NCI-H510A (cell line): ENCODE results near the gene C8G.

Source experiments
- DNase-seq: peaks from one replicate; lab custom pipeline; 2025; lab: John Stamatoyannopoulos, UW

The C8G gene

GRCh38 chr9:136953771-136954269 lies 8.8 kb downstream of the C8G start:
- no peak for DNase-seq

DNA sequence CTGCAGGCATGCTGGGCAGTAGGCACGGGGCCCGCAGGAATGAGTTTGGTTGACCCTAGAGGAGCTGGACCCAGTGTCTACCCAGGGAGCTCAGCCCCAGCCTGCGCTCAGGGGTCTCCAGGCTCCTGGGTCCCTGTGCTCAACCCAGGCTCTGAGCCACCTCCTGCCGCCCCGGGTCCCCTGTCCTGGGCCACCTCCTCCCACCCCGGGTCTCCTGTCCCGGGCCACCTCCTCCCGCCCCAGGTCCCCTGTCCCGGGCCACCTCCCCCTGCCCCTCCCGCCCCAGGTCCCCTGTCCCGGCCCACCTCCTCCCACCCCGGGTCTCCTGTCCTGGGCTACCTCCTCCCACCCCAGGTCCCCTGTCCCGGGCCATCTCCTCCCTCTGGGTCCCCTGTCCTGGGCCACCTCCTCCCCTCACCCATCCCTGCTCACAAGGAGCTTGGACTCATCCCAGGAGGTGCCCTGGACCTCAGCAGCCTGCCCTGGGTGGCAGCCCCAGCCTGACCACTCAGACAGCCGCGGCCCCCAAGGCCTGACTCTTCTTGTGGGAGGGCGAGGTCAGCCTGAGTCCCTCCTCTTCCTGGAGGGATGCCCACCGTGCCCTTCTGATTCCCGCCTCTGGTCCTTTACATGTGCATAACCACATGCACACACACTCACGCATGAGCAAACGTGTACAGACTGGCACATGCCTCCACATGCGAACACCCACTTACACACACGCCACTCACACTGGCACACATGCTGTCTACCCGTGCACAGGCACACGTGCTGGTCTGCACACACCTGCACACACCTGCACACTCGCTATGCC lies 9.4 kb downstream of the C8G start:
- DNase-seq, result no peak

DNA sequence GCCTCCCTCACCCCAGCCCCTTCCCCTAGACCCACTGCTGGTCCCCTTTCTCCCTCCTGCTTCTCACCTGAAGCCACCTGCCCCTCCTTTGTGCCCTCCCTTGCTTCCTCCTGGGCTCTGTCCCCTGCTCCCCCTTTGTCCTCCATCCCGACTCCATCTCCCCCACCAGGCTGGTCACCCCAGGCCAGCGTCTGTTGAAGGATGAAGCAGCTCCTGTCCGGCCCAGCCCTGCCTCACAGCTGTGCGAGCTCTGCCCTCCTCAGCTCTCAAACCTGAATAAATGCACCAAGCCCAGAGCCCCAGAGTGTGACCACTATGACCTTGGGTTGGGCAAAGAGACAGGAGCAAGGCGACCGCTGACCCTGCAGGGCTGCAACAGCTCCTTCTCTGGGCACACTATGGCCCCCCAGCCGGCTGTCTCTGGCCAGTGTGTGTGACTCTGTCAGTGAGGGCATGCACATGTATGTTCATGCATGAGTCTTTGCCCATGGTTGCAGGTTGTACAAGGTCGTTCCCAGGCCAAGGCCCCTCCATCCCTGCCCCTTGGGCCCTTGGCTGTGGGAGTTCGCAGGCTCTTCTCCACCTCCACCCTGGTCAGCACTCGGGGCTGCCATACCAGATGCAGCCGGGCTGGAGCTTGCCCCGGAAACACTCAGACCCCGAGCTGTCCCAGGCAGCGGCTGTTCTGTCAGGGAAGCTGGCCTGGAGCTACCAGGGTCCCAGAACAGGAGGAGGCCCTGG lies 10.3 kb downstream of the C8G start:
- DNase-seq, result no peak

DNA sequence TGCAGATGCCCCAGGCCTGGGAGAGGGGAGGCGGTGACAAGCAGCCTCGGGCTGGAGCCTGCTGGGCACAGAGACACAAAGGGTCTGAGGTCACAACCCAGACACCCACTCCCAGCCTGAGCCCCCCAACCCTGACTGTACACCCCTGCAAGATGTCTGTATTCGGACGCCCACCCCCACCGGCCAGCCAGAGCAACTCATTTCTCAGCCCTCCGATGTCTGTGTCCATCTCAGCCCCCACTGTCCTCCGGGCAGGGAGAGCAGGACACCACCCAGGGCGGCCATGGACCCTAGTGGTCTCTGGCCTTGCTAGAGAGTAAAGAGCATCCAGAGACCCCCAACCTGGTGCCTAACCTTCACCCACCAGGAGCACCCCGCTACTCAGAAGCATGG lies 10.9 kb downstream of the C8G start:
- no peak for DNase-seq

DNA sequence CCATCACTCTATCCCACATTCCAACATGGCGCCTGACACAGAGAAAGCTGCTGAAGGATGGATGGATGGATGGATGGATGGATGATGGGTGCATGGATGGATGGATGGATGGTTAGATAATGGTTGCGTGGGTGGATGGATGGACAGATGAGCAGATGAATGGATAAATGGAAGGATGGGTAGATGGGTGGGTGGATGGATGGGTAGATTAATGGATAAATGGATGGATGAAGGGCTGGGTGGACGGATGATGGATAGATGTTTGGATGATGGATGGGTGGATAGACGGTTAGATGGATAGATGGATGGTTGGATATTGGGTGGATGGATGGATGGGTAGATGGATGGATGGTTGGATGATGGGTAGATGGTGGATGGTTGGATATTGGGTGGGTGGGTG lies 11.6 kb downstream of the C8G start:
- no peak for DNase-seq

DNA sequence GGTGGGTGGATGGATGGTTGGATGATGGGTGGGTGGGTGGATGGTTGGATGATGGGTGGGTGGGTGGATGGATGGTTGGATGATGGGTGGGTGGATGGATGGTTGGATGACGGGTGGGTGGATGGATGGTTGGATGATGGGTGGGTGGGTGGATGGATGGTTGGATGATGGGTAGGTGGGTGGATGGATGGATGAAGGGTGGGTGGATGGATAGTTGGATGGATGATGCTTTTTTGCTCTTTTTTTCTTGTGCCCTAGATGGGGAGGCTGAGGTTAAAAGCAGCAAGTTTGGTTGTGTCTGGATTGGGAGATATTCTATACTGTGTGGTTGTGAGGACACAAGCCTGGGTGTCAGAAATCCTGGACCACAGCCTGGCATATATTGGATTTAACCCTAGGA lies 12.4 kb downstream of the C8G start:
- no peak for DNase-seq

DNA sequence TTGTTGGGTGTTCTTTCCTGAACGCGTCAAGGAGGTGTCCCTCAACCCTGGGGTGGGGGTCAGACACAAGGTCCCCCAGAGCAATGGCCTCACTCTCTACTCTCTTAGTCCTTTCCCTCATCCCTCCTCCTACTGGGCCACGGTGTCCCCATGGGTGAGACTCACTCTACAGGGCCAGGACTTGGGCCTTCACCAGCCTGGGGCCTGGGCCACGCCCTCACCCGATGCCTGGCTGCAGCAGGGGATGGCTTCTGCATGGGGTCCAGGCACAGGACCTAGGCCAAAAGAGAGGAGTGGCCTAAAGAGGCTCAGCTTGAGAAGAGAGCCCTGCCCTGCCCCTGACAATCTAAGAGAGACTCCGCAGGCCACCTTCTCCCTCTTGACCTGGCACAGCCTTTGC lies 12.9 kb downstream of the C8G start:
- no peak for DNase-seq

DNA sequence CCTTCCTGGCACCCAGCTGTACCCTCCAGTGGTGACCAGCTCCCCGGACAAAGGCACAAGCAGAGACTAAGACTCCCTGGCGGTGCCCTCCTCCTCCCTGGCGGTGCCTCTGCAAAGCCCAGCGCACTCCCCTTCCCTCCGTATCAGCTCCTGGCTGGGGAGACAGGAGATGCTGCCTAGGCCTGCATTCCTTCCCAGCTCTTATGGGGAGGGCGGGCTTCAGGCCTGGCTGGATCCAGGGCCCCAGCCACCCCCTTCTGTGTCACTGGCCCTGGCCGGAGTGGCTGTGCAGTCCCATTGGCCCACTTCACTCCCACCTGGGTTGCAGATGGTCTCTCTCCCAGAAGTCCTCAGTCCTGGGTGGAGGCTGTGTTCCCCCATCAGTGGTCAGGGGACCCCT lies 13.4 kb downstream of the C8G start:
- no peak for DNase-seq

DNA sequence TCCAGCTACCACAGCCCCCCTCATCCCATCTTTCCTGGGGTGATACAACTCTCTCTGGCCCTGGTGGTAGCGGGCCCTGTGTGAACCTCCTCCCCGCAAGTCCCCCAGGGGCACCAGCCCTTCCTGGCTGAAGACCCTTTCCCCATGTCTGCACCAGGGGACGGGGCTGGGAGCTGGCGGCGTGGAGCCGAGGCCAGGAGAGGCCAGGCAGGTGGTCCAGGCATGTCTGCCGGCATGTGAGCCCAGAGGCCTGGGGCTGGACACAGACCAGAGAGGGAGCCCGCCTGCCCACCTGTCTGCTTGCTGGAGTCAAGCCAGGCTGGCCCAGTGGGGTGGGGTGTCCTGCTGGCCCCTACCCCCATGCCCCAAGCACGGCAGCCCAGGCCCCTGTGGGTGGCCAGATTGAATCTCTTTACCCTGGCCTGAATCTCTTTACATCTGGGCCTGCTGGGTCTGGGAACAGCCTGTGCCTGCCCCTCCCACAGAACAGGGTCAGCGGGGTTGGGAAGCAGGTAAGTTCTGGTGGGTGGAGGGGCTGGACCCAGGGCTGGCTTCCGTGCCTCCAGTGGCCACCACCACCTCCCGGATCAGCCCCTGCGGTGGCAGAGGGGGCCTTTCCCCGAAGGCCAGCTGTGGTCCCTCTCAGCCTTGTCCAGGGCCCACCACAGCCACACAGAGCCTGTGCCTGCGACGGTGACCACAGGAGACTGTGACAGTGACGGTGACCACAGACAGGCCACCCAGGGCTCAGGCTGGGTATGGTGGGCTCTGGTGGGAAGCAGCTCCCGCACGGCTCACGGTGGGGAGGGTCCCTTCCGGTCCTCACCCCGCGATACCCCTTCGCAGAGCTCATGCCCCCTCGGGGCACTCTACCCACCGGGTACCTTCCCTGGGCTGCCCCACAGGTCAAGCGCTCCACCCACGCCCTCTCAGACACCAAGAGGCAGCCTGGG lies 14.1 kb downstream of the C8G start:
- DNase-seq, result no peak

- no peak for DNase-seq
These were observed 15.3 kb downstream of the C8G start for GRCh38 chr9:136960212-136960937.

DNA sequence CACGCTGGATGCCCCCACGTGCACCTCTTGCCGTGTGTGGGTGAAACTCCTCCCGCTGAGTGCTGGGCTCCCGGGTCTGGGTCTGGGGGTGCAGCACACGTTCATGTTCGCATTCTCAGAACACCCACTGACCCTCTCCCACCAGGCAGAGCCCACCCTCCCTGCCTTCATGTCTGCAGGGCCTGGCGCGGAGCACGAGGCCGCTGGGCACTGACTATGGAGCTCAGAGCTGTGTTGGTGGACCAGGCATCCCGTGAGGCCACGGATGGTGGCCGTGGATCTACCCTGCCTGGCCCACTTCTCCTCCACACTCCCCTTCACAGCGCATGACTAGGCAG lies 15.9 kb downstream of the C8G start:
- DNase-seq, result no peak

DNA sequence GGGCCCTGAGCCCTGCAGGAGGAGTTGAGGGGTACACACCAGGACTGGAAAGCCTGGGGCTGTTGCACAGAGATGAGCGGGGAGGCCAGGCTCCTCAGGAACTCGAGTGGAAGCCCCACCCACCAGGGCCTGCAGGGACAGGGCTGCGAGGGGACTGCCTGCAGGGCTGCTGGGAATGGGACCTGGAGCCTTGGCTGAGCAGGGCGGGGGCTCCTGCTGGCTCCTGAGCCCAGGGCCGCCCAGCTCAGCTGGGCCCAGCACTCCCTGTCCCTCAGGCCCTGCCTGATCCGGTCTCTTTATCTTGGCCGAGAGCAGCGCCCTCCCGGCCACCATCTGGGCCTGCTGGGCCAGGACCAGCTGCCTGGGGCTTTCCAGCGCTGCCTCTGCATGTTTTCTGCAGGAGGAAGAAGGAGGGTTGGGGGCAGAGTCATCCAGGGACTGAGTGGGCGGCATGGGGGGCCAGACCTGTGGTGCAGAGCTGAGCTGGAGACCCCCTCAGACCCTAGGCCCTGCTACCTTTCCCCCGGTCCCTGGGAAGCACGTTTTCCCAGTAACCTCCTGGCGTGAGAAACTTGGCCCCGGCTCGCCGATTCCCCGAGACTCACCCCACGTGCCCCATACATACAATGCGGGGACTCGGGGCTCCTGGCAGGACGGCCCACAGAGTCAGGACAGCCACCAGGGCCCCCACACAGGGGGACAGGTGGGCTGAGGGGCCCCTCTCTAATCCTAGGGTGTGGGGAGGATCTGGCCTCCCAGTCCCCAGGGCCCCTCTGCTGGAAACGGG lies 16.4 kb downstream of the C8G start:
- DNase-seq, result no peak

DNA sequence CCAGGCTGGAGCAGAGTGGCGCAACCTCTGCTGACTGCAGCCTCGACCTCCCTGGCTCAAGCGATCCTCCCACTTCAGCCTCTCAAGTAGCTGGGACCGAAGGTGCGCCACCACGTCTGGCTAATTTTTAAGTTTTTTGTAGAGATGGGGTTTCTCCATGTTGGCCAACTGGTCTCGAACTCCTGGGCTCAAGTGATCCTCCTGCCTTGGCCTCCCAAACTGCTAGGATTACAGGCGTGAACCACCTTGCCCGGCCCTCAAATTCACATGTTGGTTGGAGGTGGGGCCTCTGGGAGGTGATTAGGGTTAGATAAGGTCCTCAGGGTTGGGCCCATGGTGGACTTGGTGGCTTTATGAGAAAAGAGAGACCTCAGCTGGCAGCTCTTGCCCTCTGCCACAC lies 17.1 kb downstream of the C8G start:
- no peak for DNase-seq

- no peak for DNase-seq
These were observed 17.7 kb downstream of the C8G start for GRCh38 chr9:136962701-136963248.

DNA sequence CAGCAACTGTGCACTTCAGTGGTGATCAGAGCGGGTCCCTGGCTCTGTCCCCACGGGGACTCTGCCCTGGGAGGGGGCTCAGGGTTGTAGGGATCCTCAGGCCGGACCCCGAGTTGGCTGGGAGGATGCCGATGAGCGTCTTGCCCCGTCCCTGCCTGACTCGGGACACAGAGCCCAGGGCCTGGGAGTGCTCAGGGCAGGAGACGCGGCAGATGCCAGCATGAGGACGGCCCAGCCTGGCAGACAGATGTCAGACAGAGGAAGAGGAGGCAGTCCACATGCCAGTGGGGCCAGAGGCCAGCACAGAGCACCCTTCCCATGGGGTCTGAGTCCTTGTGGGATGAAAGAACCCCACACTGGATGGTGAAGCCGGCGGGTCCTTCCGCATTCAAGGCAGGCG lies 18.3 kb downstream of the C8G start:
- no peak for DNase-seq

GRCh38 chr9:136963751-136964150 lies 18.7 kb downstream of the C8G start:
- DNase-seq, result no peak

DNA sequence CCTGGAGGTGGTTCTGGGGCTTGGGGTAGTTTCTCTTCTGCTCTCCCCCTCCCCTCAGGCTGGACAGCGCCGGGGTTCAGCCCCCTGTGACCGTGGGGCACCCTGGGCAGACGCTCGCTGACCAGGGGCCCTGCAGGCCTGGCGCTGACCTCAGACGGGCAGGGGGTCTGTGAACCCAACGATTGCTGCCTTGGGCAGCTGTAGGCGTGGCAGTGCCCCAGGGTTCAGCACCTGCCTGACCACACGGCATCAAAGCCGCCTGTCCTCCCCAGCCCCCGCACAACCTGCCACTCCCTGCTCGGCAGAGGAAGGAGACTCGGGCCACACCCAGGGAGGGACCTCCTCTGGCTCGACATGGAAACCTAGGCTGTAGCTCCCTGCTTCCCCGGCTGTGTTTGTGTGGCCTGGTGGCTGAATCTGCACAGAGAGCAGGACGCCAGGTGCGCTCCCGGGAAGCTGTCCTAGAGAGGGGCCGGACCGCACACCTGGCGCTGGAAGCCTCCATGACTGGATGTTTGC lies 19.2 kb downstream of the C8G start:
- DNase-seq, result peak; percentile 78

- DNase-seq, result no peak
These were observed 19.9 kb downstream of the C8G start for GRCh38 chr9:136964833-136965422.

GRCh38 chr9:136965771-136966484 lies 20.9 kb downstream of the C8G start:
- DNase-seq, result no peak
